Testis (tissue), 2 donors: Measurements from ENCODE around the gene DDT.
"Not testable (repeated sequence)": the region's sequence is repeated elsewhere in the genome, so short reads cannot be mapped to it uniquely, and the experiment has no call there.

Experiments used
- POLR2A ChIP-seq: fragments of 450-650 bp; IDR thresholded peaks from one replicate; pipeline ENCODE4 v1.6.1; 2017; ENCODE audit warnings: antibody characterized with exemption, mild to moderate bottlenecking, moderate library complexity
- TF ChIP-seq, protein P1 (sequence below), 3 experiments: fragments of 450-650 bp in 2 of 3; fragments of 200-600 bp in 1 of 3; sonication (generic) in 1 of 3; IDR thresholded peaks; one replicate each; pipeline ENCODE4 v1.5.1; 2016 to 2019; ENCODE audit warnings: antibody characterized with exemption in 3 of 3, mild to moderate bottlenecking in 2 of 3, moderate library complexity in 1 of 3

DNA sequence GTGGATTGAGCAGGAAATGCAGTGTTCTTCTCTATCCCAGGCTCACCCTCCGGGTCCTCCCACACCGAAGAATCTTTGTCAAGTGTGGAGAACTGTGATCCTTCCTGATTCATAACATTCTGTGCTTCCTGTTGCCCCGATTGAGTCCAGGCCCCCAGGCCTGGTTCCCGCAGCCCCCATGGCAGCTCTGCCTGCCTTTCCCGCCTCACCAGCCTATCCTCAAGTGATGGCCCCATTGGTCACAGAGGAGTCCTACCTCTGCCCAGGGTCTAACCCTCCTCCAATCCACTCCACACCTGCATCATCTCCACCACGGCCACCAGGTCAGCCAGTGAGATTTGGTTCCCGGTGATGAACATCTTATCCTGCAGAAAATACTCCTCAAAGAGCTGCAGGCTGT, 25.5 kb upstream of the DDT start:
- TF ChIP-seq, protein P1, sequence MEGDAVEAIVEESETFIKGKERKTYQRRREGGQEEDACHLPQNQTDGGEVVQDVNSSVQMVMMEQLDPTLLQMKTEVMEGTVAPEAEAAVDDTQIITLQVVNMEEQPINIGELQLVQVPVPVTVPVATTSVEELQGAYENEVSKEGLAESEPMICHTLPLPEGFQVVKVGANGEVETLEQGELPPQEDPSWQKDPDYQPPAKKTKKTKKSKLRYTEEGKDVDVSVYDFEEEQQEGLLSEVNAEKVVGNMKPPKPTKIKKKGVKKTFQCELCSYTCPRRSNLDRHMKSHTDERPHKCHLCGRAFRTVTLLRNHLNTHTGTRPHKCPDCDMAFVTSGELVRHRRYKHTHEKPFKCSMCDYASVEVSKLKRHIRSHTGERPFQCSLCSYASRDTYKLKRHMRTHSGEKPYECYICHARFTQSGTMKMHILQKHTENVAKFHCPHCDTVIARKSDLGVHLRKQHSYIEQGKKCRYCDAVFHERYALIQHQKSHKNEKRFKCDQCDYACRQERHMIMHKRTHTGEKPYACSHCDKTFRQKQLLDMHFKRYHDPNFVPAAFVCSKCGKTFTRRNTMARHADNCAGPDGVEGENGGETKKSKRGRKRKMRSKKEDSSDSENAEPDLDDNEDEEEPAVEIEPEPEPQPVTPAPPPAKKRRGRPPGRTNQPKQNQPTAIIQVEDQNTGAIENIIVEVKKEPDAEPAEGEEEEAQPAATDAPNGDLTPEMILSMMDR (IDR thresholded peaks at IDR 0.05): not testable (repeated sequence)
- TF ChIP-seq POLR2A: not testable (repeated sequence)
